Mesendoderm (in vitro differentiated cells): ENCODE data around the gene SORD.
A peak's percentile ranks its signal among the peaks of the same experiment; 100 is the strongest.

ENCODE experiments used
- DNase-seq: peaks from one replicate; pipeline ENCODE4 v3.0.0; 2013
- H2AK5ac ChIP-seq: 2 replicates; pipeline ENCODE4 v1.6.1; 2013; ENCODE audit warnings: low read length, inconsistent platforms
- H2BK120ac ChIP-seq: 2 replicates; pipeline ENCODE4 v1.6.1; 2013; ENCODE audit warnings: low read depth, mild to moderate bottlenecking, low read length, moderate library complexity, mixed read lengths
- H2BK15ac ChIP-seq: replicated peaks from 2 replicates; pipeline ENCODE4 v1.6.1; 2013; ENCODE audit warnings: low read depth, mild to moderate bottlenecking, moderate library complexity
- H2BK5ac ChIP-seq: 2 replicates; pipeline ENCODE4 v1.6.1; 2013; ENCODE audit warnings: low read length, inconsistent platforms
- H3K18ac ChIP-seq: 2 replicates; pipeline ENCODE4 v1.6.1; 2013; ENCODE audit warnings: mild to moderate bottlenecking, low read length, mixed read lengths
- H3K23ac ChIP-seq: one replicate; pipeline ENCODE4 v1.6.1; 2013; ENCODE audit warnings: low read length
- H3K27ac ChIP-seq: 2 replicates; pipeline ENCODE4 v1.5.1; 2013; ENCODE audit warnings: low read depth, mild to moderate bottlenecking, inconsistent platforms, low read length, moderate library complexity
- H3K27me3 ChIP-seq: 2 replicates; pipeline ENCODE4 v1.6.1; 2013; ENCODE audit warnings: low read length, control low read depth, mild to moderate bottlenecking, inconsistent platforms; ENCODE audit not compliant: insufficient read depth, poor library complexity
- H3K36me3 ChIP-seq: 2 replicates; pipeline ENCODE4 v1.6.1; 2013; ENCODE audit warnings: low read length, inconsistent platforms; ENCODE audit not compliant: control insufficient read depth, insufficient read depth
- H3K4ac ChIP-seq: one replicate; pipeline ENCODE4 v1.6.1; 2013; ENCODE audit warnings: low read depth, mild to moderate bottlenecking, low read length, moderate library complexity
- H3K4me1 ChIP-seq: 2 replicates; pipeline ENCODE4 v1.6.1; 2013; ENCODE audit warnings: low read depth, low read length, inconsistent platforms; ENCODE audit not compliant: control insufficient read depth
- H3K4me2 ChIP-seq: 2 replicates; pipeline ENCODE4 v1.6.1; 2013; ENCODE audit warnings: low read length
- H3K4me3 ChIP-seq: 2 replicates; pipeline ENCODE4 v1.5.1; 2013; ENCODE audit warnings: mild to moderate bottlenecking, low read length
- H3K56ac ChIP-seq: one replicate; pipeline ENCODE4 v1.6.1; 2013; ENCODE audit warnings: low read length
- H3K79me1 ChIP-seq: 2 replicates; pipeline ENCODE4 v1.6.1; 2013; ENCODE audit warnings: low read length, inconsistent platforms
- H3K79me2 ChIP-seq: 2 replicates; pipeline ENCODE4 v1.6.1; 2013; ENCODE audit warnings: mild to moderate bottlenecking, low read length; ENCODE audit not compliant: control insufficient read depth, insufficient read depth
- H3K9ac ChIP-seq: 2 replicates; pipeline ENCODE4 v1.6.1; 2013; ENCODE audit warnings: low read length, inconsistent platforms
- H4K5ac ChIP-seq: one replicate; pipeline ENCODE4 v1.6.1; 2013; ENCODE audit warnings: low read length
- H4K8ac ChIP-seq: one replicate; pipeline ENCODE4 v1.6.1; 2013; ENCODE audit warnings: low read depth, mild to moderate bottlenecking, control low read depth, low read length, moderate library complexity
- WGBS: extraction: QIAGEN DNeasy Blood & Tissue Kit; methylation state at CpG from one replicate; pipeline ENCODE4 v1.1.7; 2013; ENCODE audit warnings: low lambda C conversion rate, missing lambda C conversion rate; ENCODE audit not compliant: insufficient coverage; ENCODE audit errors: extremely low coverage; 5-methylcytosine and 5-hydroxymethylcytosine counted together

The SORD gene

GRCh38 chr15:45114751-45115085 lies 91.7 kb downstream of the SORD start:
- H2BK15ac ChIP-seq: no peak overlapping the region
- H3K36me3 ChIP-seq: no peaks in the 10 kb centered on the region
- no peak overlapping the region for H3K4me3 ChIP-seq
- H3K79me2 ChIP-seq: no peaks in the 10 kb centered on the region
- no peak overlapping the region for H2BK120ac ChIP-seq
- no peak overlapping the region for H3K18ac ChIP-seq
- WGBS: no CpG with 5 or more reads among the region's 2 CpGs
- no peak overlapping the region for H2BK5ac ChIP-seq
- no peak overlapping the region for H3K56ac ChIP-seq
- no peak overlapping the region for H3K23ac ChIP-seq
- H4K8ac ChIP-seq: no peak overlapping the region
- H3K79me1 ChIP-seq: no peaks in the 10 kb centered on the region
- no peak overlapping the region for H3K9ac ChIP-seq
- DNase-seq: no peak
- H3K4me1 ChIP-seq: no peaks in the 10 kb centered on the region
- no peak overlapping the region for H2AK5ac ChIP-seq
- no peak overlapping the region for H3K4me2 ChIP-seq
- no peak overlapping the region for H3K27ac ChIP-seq
- no peak overlapping the region for H3K4ac ChIP-seq
- peaks cover 71% of the 10 kb centered on the region for H3K27me3 ChIP-seq
- H4K5ac ChIP-seq: no peak overlapping the region

- no CpG with 5 or more reads among the region's 7 CpGs for WGBS
- no peak overlapping the region for H3K4me3 ChIP-seq
- H3K4me2 ChIP-seq: no peak overlapping the region
- H3K27ac ChIP-seq: no peak overlapping the region
- no peaks in the 10 kb centered on the region for H3K36me3 ChIP-seq
- no peaks in the 10 kb centered on the region for H3K79me1 ChIP-seq
- no peak overlapping the region for H2BK15ac ChIP-seq
- no peak for DNase-seq
- H3K9ac ChIP-seq: no peak overlapping the region
- H3K79me2 ChIP-seq: no peaks in the 10 kb centered on the region
- no peak overlapping the region for H3K23ac ChIP-seq
- no peak overlapping the region for H4K8ac ChIP-seq
- H3K4ac ChIP-seq: no peak overlapping the region
- H2BK120ac ChIP-seq: no peak overlapping the region
- no peaks in the 10 kb centered on the region for H3K4me1 ChIP-seq
- H4K5ac ChIP-seq: no peak overlapping the region
- no peak overlapping the region for H3K18ac ChIP-seq
- H3K27me3 ChIP-seq: peaks cover 65% of the 10 kb centered on the region
- H3K56ac ChIP-seq: no peak overlapping the region
- H2AK5ac ChIP-seq: no peak overlapping the region
- no peak overlapping the region for H2BK5ac ChIP-seq
Observed at GRCh38 chr15:45115312-45115820, 92.4 kb downstream of the SORD start.

- no peaks in the 10 kb centered on the region for H3K79me2 ChIP-seq
- no peak overlapping the region for H2BK5ac ChIP-seq
- no peaks in the 10 kb centered on the region for H3K36me3 ChIP-seq
- no peak overlapping the region for H2BK120ac ChIP-seq
- H3K18ac ChIP-seq: no peak overlapping the region
- H3K9ac ChIP-seq: no peak overlapping the region
- no peak overlapping the region for H3K27ac ChIP-seq
- H3K27me3 ChIP-seq: peaks cover 62% of the 10 kb centered on the region
- no peak overlapping the region for H4K5ac ChIP-seq
- no peak overlapping the region for H4K8ac ChIP-seq
- no peak overlapping the region for H3K56ac ChIP-seq
- no peak overlapping the region for H2BK15ac ChIP-seq
- WGBS: no CpG with 5 or more reads among the region's 19 CpGs
- no peak overlapping the region for H3K4ac ChIP-seq
- no peak overlapping the region for H3K4me3 ChIP-seq
- no peaks in the 10 kb centered on the region for H3K79me1 ChIP-seq
- no peak overlapping the region for H3K23ac ChIP-seq
- DNase-seq: no peak
- H3K4me1 ChIP-seq: no peaks in the 10 kb centered on the region
- no peak overlapping the region for H3K4me2 ChIP-seq
- H2AK5ac ChIP-seq: no peak overlapping the region
Observed at GRCh38 chr15:45116006-45116481, 93.0 kb downstream of the SORD start.

GRCh38 chr15:45116482-45117307 lies 93.7 kb downstream of the SORD start:
- no peak overlapping the region for H4K8ac ChIP-seq
- H3K4me1 ChIP-seq: no peaks in the 10 kb centered on the region
- no peak overlapping the region for H3K27ac ChIP-seq
- H4K5ac ChIP-seq: no peak overlapping the region
- peak overlapping the region; percentile 29 for H3K23ac ChIP-seq
- H3K9ac ChIP-seq: no peak overlapping the region
- H3K56ac ChIP-seq: no peak overlapping the region
- no peak overlapping the region for H3K4me3 ChIP-seq
- no peak overlapping the region for H2BK120ac ChIP-seq
- H2BK15ac ChIP-seq: no peak overlapping the region
- H3K4ac ChIP-seq: no peak overlapping the region
- no peak overlapping the region for H2AK5ac ChIP-seq
- no peaks in the 10 kb centered on the region for H3K79me2 ChIP-seq
- H2BK5ac ChIP-seq: no peak overlapping the region
- peaks cover 60% of the 10 kb centered on the region for H3K27me3 ChIP-seq
- no peaks in the 10 kb centered on the region for H3K36me3 ChIP-seq
- H3K18ac ChIP-seq: no peak overlapping the region
- no peak overlapping the region for H3K4me2 ChIP-seq
- no peaks in the 10 kb centered on the region for H3K79me1 ChIP-seq
- no CpG with 5 or more reads among the region's 65 CpGs for WGBS
- DNase-seq: no peak

GRCh38 chr15:45117308-45118130 lies 94.5 kb downstream of the SORD start:
- H3K79me2 ChIP-seq: no peaks in the 10 kb centered on the region
- no peaks in the 10 kb centered on the region for H3K4me1 ChIP-seq
- H3K18ac ChIP-seq: no peak overlapping the region
- no peak overlapping the region for H3K23ac ChIP-seq
- H3K4me2 ChIP-seq: peak overlapping the region; percentile 21
- no peak overlapping the region for H3K56ac ChIP-seq
- no peaks in the 10 kb centered on the region for H3K36me3 ChIP-seq
- H2BK15ac ChIP-seq: no peak overlapping the region
- H3K79me1 ChIP-seq: no peaks in the 10 kb centered on the region
- H4K5ac ChIP-seq: no peak overlapping the region
- DNase-seq: no peak
- peaks cover 52% of the 10 kb centered on the region for H3K27me3 ChIP-seq
- no peak overlapping the region for H3K4me3 ChIP-seq
- H2BK120ac ChIP-seq: no peak overlapping the region
- no peak overlapping the region for H2AK5ac ChIP-seq
- H4K8ac ChIP-seq: no peak overlapping the region
- H3K9ac ChIP-seq: no peak overlapping the region
- H3K4ac ChIP-seq: no peak overlapping the region
- no peak overlapping the region for H3K27ac ChIP-seq
- H2BK5ac ChIP-seq: no peak overlapping the region
- no CpG with 5 or more reads among the region's 33 CpGs for WGBS
